GM19351 (cell line): Measurements from ENCODE around the gene TAF1A.
"Not testable (repeated sequence)": the region's sequence is repeated elsewhere in the genome, so short reads cannot be mapped to it uniquely, and the experiment has no call there.

Source experiments
- ATAC-seq: cut with Tn5 transposase; IDR thresholded peaks from one replicate; pipeline ENCODE4 v1.9.1; 2021; ENCODE audit warnings: mild to moderate bottlenecking, moderate library complexity; ENCODE audit not compliant: unreplicated experiment

TAF1A gene

GRCh38 chr1:222589462-222590302, at the start of gene TAF1A:
TAF1A (minus strand) TSS chr1:222589933.
- ATAC-seq: peak; percentile 99

- peak; percentile 95 for ATAC-seq
Measured at GRCh38 chr1:222634180-222635013, 44.7 kb upstream of the TAF1A start.

- ATAC-seq: no peak
Measured at GRCh38 chr1:222632749-222633148, 43.0 kb upstream of the TAF1A start.

- no peak for ATAC-seq
Measured at GRCh38 chr1:222631611-222632208, 42.0 kb upstream of the TAF1A start.

GRCh38 chr1:222629921-222630535, 40.3 kb upstream of the TAF1A start:
- no peak for ATAC-seq

GRCh38 chr1:222627232-222627631, 37.5 kb upstream of the TAF1A start:
- no peak for ATAC-seq

GRCh38 chr1:222624214-222624613, 34.5 kb upstream of the TAF1A start:
- no peak for ATAC-seq

GRCh38 chr1:222623458-222623857, 33.7 kb upstream of the TAF1A start:
- no peak for ATAC-seq

- no peak for ATAC-seq
Measured at GRCh38 chr1:222622765-222623164, 33.0 kb upstream of the TAF1A start.

GRCh38 chr1:222620566-222620965, 30.8 kb upstream of the TAF1A start:
- no peak for ATAC-seq

- ATAC-seq: no peak
Measured at GRCh38 chr1:222618880-222619596, 29.3 kb upstream of the TAF1A start.

GRCh38 chr1:222618001-222618879, 28.5 kb upstream of the TAF1A start, which contains the start of gene MIA3:
MIA3 (plus strand) TSS chr1:222618097; CDS start chr1:222618111, 14 bp downstream.
- ATAC-seq: peak; percentile 51

GRCh38 chr1:222617367-222617951, 27.7 kb upstream of the TAF1A start:
- peak; percentile 90 for ATAC-seq

- no peak for ATAC-seq
Measured at GRCh38 chr1:222616525-222616924, 26.8 kb upstream of the TAF1A start.

- no peak for ATAC-seq
Measured at GRCh38 chr1:222613627-222614026, 23.9 kb upstream of the TAF1A start.

- no peak for ATAC-seq
Measured at GRCh38 chr1:222610728-222611127, 21.0 kb upstream of the TAF1A start.

- ATAC-seq: not testable (repeated sequence)
Measured at GRCh38 chr1:222609111-222609510, 19.4 kb upstream of the TAF1A start.

- no peak for ATAC-seq
Measured at GRCh38 chr1:222606757-222607156, 17.0 kb upstream of the TAF1A start.

- ATAC-seq: no peak
Measured at GRCh38 chr1:222601257-222601656, 11.5 kb upstream of the TAF1A start.
